GM12801 (cell line): Measurements from ENCODE around the gene RHBDL2.

Experiments
- CTCF ChIP-seq: IDR thresholded peaks from one replicate; pipeline ENCODE4 v1.5.1; 2011; ENCODE audit warnings: control low read depth; ENCODE audit not compliant: insufficient read length; ENCODE audit errors: extremely low read depth

RHBDL2 gene

GRCh38 chr1:38848071-38848470 lies 93.6 kb downstream of the RHBDL2 start:
- no peak for TF ChIP-seq CTCF

- TF ChIP-seq CTCF = no peak
Measured at GRCh38 chr1:38846210-38846609, 95.4 kb downstream of the RHBDL2 start.

DNA sequence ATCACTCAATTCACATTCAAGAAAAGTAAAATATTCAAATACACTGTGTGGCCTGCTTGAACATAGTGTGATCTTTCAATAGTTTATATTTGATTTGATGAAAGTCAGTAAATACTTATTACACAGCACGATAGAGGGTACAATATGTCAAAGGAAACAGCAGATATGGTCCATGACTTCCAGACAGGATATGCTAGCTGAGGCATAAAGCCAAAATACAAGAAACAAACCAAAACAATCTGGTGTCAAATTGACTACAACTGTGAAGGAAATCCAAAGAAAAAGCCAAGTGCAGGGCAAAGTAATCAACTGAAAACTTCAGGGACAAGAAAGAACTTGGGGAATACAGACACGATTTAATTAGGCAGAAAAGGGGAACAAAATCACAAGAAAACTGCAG lies 101.3 kb downstream of the RHBDL2 start:
- no peak for TF ChIP-seq CTCF

DNA sequence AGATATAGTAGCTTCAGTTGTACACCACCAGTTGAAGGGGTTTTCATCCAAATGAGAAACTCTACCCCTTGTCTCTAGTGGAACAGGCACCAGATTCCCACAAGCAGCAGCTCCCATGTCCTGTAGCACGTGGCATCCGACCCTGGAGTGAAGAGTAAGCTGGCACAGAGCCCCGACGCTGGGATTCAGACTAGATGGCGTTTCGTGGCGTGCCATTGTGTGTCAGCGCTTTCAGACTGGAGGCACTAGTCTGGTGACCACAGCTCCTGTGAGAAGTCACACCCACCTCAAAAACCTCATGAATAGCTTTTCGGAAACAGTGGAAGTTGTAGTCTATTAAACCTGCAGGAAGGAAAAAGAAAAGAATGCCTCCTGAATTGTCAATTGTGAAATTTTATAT lies 102.3 kb downstream of the RHBDL2 start:
- no peak for TF ChIP-seq CTCF
